HAP-1 (cell line): Measurements from ENCODE around the gene CHST11.

ENCODE experiments used
- DNase-seq, 2 experiments: peaks; one replicate each; pipeline ENCODE4 v3.0.0-alpha.2; 2016 to 2020; ENCODE audit warnings: low spot score in 2 of 2
- H3K27me3 ChIP-seq: fragments of 250-450 bp; sonication (Bioruptor Pico); 2 replicates; pipeline ENCODE4 v1.5.1; 2020; ENCODE audit warnings: low read depth, mild to moderate bottlenecking, moderate library complexity
- H3K36me3 ChIP-seq: fragments of 250-450 bp; sonication (Bioruptor Pico); replicated peaks from 2 replicates; pipeline ENCODE4 v1.5.1; 2020; ENCODE audit warnings: mild to moderate bottlenecking
- H3K4me1 ChIP-seq: fragments of 250-450 bp; sonication (Bioruptor Pico); 2 replicates; pipeline ENCODE4 v1.5.1; 2020; ENCODE audit warnings: mild to moderate bottlenecking
- H3K4me3 ChIP-seq: fragments of 250-450 bp; sonication (Bioruptor Pico); 2 replicates; pipeline ENCODE4 v1.5.1; 2020; ENCODE audit warnings: mild to moderate bottlenecking, moderate library complexity
- H3K9me3 ChIP-seq: fragments of 250-450 bp; sonication (Bioruptor Pico); 2 replicates; pipeline ENCODE4 v1.5.1; 2020; ENCODE audit warnings: mild to moderate bottlenecking, moderate library complexity
- in situ Hi-C: fragments of 300-500 bp; cut with MboI; formaldehyde crosslinking; loops from 3 replicates; pipeline ENCODE4 v1.14.3; 2020; ENCODE audit warnings: low sequenced_read_pairs, inconsistent platforms, mixed read lengths

The CHST11 gene

GRCh38 chr12:104600036-104600712 lies 143.4 kb downstream of the CHST11 start:
- no peaks in the 10 kb centered on the region; the same call in 1 of the 2 replicates for H3K4me1 ChIP-seq
- H3K9me3 ChIP-seq: no peaks in the 10 kb centered on the region
- H3K36me3 ChIP-seq: no peaks in the 10 kb centered on the region
- no peak overlapping the region for H3K4me3 ChIP-seq
- no peaks in the 10 kb centered on the region for H3K27me3 ChIP-seq
- no peak for DNase-seq
- in situ Hi-C loops: no loop called here

DNA sequence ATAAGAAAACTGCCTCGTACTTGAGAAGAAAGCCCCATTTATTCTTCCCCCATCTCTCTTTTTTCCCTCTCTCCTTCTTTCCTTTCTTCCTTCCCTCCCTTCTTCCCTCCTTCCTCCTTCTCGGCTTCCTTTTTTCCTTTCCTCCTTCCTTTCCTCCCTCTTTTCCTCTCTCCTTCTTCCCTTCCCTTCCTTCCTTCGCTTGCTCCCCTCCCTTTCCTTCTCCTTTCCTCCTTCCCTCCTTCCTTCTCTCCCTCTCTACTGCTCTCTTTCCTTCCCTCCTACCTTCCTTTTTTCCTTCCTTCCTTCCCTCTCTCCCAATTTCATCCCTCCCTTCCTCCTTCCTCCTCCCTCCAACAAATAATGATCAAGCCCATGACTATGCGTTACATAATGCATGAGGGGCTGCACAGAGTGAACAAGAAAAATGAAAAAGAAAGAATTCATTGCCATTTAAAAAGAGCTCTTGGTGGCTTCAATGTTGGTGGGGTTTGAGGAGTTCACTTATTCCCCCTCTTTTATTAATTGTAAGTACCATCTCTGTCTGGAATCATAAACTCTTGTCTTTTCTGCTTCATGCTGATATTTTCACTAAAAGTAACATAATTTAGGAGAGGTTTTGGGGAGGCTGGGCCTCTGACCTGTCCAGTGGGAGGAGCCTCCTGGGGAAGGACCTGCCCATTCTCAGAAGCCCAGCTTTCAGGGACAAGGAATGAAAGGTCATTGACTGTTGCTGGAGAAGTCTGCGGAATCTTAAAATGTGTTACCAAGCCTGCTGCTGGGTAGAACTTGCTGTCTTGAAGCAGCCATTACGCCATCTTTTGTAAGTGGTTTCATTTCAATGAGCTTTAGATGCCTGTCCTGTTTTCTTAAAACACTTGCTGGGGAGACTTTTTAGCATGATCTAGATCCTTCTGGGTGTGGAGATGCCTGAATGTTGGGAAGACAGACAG lies 144.3 kb downstream of the CHST11 start:
- H3K9me3 ChIP-seq: no peaks in the 10 kb centered on the region
- no peaks in the 10 kb centered on the region for H3K36me3 ChIP-seq
- DNase-seq: no peak
- H3K4me1 ChIP-seq: no peaks in the 10 kb centered on the region; the same call in 1 of the 2 replicates
- H3K27me3 ChIP-seq: no peaks in the 10 kb centered on the region
- in situ Hi-C loops: no loop called here
- H3K4me3 ChIP-seq: no peak overlapping the region

DNA sequence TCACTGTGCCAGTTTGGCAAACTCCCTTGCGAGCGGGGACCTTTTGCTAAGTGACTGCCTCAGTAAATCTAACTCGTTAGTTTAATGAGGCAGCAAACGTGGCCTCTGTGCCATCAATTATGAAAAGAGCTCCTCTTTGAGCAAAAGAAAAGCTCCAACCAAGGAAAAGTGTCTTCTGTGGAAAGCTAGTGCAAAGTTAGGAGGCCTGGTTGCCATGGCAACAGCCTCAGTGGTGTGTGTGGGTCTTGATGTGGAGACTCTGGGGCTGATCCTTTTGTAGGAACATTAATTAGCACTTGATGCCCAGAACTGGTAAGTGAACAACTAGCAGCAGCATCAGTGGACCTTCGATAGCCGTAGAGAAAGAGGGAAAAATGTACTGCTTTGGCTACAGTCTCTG lies 145.7 kb downstream of the CHST11 start:
- no peak for DNase-seq
- Histone ChIP-seq H3K36me3 (no peaks in the 10 kb centered on the region), H3K4me3 (no peak overlapping the region), H3K9me3 (no peaks in the 10 kb centered on the region), H3K27me3 (no peaks in the 10 kb centered on the region), H3K4me1 (no peaks in the 10 kb centered on the region; the same call in 1 of the 2 replicates)
- in situ Hi-C loops: no loop called here

- in situ Hi-C loops: no loop called here
- Histone ChIP-seq H3K9me3 (no peaks in the 10 kb centered on the region), H3K27me3 (no peaks in the 10 kb centered on the region), H3K36me3 (no peaks in the 10 kb centered on the region), H3K4me1 (no peaks in the 10 kb centered on the region; the same call in 1 of the 2 replicates), H3K4me3 (no peak overlapping the region)
- DNase-seq: no peak
Observed at GRCh38 chr12:104602896-104603295, 146.1 kb downstream of the CHST11 start.

DNA sequence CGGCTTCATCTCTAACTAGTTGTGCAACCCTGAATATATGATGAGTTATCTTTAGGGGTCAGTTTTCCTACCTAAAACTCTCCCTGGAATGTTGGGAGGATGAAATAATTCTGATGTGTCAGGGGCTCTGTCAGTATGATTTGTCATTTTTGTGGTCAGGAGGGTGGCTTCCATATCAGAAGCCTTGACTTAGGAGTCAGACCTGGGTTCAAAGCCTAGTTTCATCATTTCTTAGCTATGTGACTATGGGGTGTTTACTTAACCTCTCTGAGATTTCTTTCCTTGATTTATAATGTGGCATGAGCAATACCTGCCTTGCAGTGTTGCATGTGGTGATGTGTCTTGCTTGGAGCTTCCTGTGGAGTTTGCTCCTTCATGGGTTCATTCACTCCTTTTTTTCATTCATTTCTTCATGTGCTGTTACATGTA lies 146.8 kb downstream of the CHST11 start:
- Histone ChIP-seq H3K9me3 (no peaks in the 10 kb centered on the region), H3K27me3 (no peaks in the 10 kb centered on the region), H3K4me1 (no peaks in the 10 kb centered on the region), H3K4me3 (no peak overlapping the region), H3K36me3 (no peaks in the 10 kb centered on the region)
- DNase-seq: no peak
- in situ Hi-C loops: no loop called here

- no peaks in the 10 kb centered on the region for H3K36me3 ChIP-seq
- DNase-seq: no peak
Observed at GRCh38 chr12:104604070-104604994, 147.6 kb downstream of the CHST11 start.

DNA sequence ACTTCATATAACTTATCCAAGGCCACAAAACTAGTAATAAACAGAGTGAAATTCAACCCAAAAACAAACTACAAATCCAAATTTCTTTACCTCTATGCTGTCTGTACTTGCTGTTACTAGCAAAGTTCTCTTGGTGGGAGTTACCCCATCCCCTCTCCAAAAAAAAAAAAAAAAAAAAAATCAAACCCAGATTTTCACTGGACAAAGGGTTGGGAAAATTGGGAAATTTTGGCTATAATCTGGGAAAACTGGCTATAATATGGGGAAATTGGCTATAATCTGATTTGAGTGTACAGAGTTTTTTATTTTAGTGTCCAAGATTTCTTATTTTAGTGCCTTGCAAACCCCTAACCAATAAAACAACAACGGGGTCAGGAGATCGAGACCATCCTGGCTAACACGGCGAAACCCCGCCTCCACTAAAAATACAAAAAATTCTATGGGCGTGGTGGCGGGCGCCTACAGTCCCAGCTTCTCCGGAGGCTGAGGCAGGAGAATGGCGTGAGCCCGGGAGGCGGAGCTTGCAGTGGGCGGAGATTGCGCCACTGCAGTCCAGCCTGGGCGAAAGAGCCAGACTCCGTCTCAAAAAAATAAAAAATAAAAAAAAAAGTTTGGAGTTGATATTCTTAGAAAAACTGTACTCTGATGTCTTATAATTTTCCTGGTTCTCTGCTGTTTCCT lies 148.4 kb downstream of the CHST11 start:
- H3K27me3 ChIP-seq: no peaks in the 10 kb centered on the region
- DNase-seq: no peak
- in situ Hi-C loops: no loop called here
- H3K4me3 ChIP-seq: no peak overlapping the region
- H3K4me1 ChIP-seq: no peaks in the 10 kb centered on the region
- no peaks in the 10 kb centered on the region for H3K36me3 ChIP-seq
- no peaks in the 10 kb centered on the region for H3K9me3 ChIP-seq

More at GRCh38 chr12:104604070-104604994, 147.6 kb downstream of the CHST11 start:
- Histone ChIP-seq H3K9me3 (no peaks in the 10 kb centered on the region), H3K4me1 (no peaks in the 10 kb centered on the region), H3K4me3 (no peak overlapping the region), H3K27me3 (no peaks in the 10 kb centered on the region)
- in situ Hi-C loops: no loop called here

GRCh38 chr12:104605685-104606084 lies 148.9 kb downstream of the CHST11 start:
- DNase-seq: no peak
- in situ Hi-C loops: no loop called here
- no peaks in the 10 kb centered on the region for H3K36me3 ChIP-seq
- no peaks in the 10 kb centered on the region for H3K4me1 ChIP-seq
- H3K27me3 ChIP-seq: no peaks in the 10 kb centered on the region
- no peaks in the 10 kb centered on the region for H3K9me3 ChIP-seq
- no peak overlapping the region for H3K4me3 ChIP-seq

GRCh38 chr12:104608998-104609397 lies 152.2 kb downstream of the CHST11 start:
- H3K4me1 ChIP-seq: no peaks in the 10 kb centered on the region
- H3K36me3 ChIP-seq: no peaks in the 10 kb centered on the region
- H3K4me3 ChIP-seq: no peak overlapping the region
- no peak for DNase-seq
- no peaks in the 10 kb centered on the region for H3K27me3 ChIP-seq
- H3K9me3 ChIP-seq: no peaks in the 10 kb centered on the region
- in situ Hi-C loops: no loop called here

DNA sequence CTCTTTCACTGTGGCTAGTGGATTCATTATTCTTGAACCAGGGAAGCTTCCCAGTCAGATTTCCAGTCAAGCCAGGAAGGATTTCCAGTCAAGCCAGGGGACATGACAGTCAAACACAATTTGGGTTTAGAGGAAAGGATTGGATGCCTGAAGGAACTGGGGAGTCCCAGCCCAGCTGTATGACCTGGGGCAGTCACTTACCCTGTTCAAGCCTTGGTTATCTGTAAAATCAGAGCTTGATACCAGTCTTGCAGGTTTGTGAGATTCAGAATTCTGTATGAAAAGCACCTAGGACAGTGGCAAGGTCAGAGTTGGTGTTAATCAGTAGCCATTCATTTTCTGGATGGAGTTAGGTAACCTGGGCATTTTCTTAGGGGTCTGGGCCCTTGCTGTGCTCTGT lies 152.7 kb downstream of the CHST11 start:
- Histone ChIP-seq H3K27me3 (no peaks in the 10 kb centered on the region), H3K36me3 (no peaks in the 10 kb centered on the region), H3K4me3 (no peak overlapping the region), H3K9me3 (no peaks in the 10 kb centered on the region), H3K4me1 (no peaks in the 10 kb centered on the region)
- DNase-seq: no peak
- in situ Hi-C loops: no loop called here

GRCh38 chr12:104610513-104611235 lies 153.9 kb downstream of the CHST11 start:
- Histone ChIP-seq H3K4me1 (no peaks in the 10 kb centered on the region), H3K27me3 (no peaks in the 10 kb centered on the region), H3K36me3 (no peaks in the 10 kb centered on the region), H3K9me3 (no peaks in the 10 kb centered on the region), H3K4me3 (no peak overlapping the region)
- in situ Hi-C loops: no loop called here
- DNase-seq: no peak

- H3K36me3 ChIP-seq: no peaks in the 10 kb centered on the region
- DNase-seq: no peak
- H3K4me1 ChIP-seq: no peaks in the 10 kb centered on the region
- H3K4me3 ChIP-seq: no peak overlapping the region
- no peaks in the 10 kb centered on the region for H3K9me3 ChIP-seq
- in situ Hi-C loops: no loop called here
- H3K27me3 ChIP-seq: no peaks in the 10 kb centered on the region
Observed at GRCh38 chr12:104611671-104612070, 154.9 kb downstream of the CHST11 start.
